Activated naive CD8-positive, alpha-beta T cell treated with anti-CD3 and anti-CD28 coated beads for 36 hours (primary cell): Measurements from ENCODE around the gene SH3BP1. TPM values are rescaled to one million over a fixed set of nuclear protein-coding genes. Genes with fewer than 3 reads are reported as not detected.
A peak's percentile ranks its signal among the peaks of the same experiment; 100 is the strongest.

Experiments used
- DNase-seq: peaks from one replicate; pipeline ENCODE4 v3.0.0; 2021
- H3K27ac Mint-ChIP-seq: one replicate; pipeline ENCODE4 v1.8.0; 2022; ENCODE audit warnings: mild to moderate bottlenecking, moderate library complexity, mixed read lengths
- H3K27me3 Mint-ChIP-seq: one replicate; pipeline ENCODE4 v1.8.0; 2022; ENCODE audit warnings: mild to moderate bottlenecking, mixed read lengths
- H3K36me3 Mint-ChIP-seq: one replicate; pipeline ENCODE4 v1.8.0; 2021; ENCODE audit warnings: mild to moderate bottlenecking, mixed read lengths
- H3K4me1 Mint-ChIP-seq: one replicate; pipeline ENCODE4 v1.8.0; 2021; ENCODE audit warnings: mixed read lengths
- H3K4me3 Mint-ChIP-seq: one replicate; pipeline ENCODE4 v1.8.0; 2022; ENCODE audit warnings: mild to moderate bottlenecking, moderate library complexity, mixed read lengths
- H3K9me3 Mint-ChIP-seq: one replicate; pipeline ENCODE4 v1.8.0; 2022; ENCODE audit warnings: mixed read lengths
- total RNA-seq, 2 experiments: library from RNA; stranded (reverse); gene quantifications; one replicate each; pipeline ENCODE4 v1.2.3, GENCODE V29; 2021

Gene SH3BP1
- total RNA-seq, 2 experiments from 2014 or later: 90.8 to 103 TPM

- H3K4me3 Mint-ChIP-seq: no peak overlapping the region
- no peaks in the 10 kb centered on the region for H3K27me3 Mint-ChIP-seq
- H3K36me3 Mint-ChIP-seq: peaks cover 8% of the 10 kb centered on the region
- H3K4me1 Mint-ChIP-seq: peaks cover 71% of the 10 kb centered on the region
- DNase-seq: no peak
- H3K27ac Mint-ChIP-seq: peak overlapping the region; percentile 92
- H3K9me3 Mint-ChIP-seq: no peaks in the 10 kb centered on the region
These were observed 4.3 kb upstream of the SH3BP1 start for GRCh38 chr22:37635157-37635556.

- no peak for DNase-seq
- Mint-ChIP-seq H3K27ac (peak overlapping the region; percentile 77), H3K27me3 (no peaks in the 10 kb centered on the region), H3K4me1 (peaks cover 70% of the 10 kb centered on the region), H3K9me3 (no peaks in the 10 kb centered on the region), H3K4me3 (no peak overlapping the region), H3K36me3 (peaks cover 10% of the 10 kb centered on the region)
These were observed 3.1 kb upstream of the SH3BP1 start for GRCh38 chr22:37636186-37636948.

- peaks cover 6% of the 10 kb centered on the region for H3K36me3 Mint-ChIP-seq
- H3K4me1 Mint-ChIP-seq: peaks cover 70% of the 10 kb centered on the region
- peak overlapping the region; percentile 77 for H3K27ac Mint-ChIP-seq
- DNase-seq: no peak
- no peaks in the 10 kb centered on the region for H3K9me3 Mint-ChIP-seq
- H3K4me3 Mint-ChIP-seq: no peak overlapping the region
- H3K27me3 Mint-ChIP-seq: no peaks in the 10 kb centered on the region
These were observed 2.6 kb upstream of the SH3BP1 start for GRCh38 chr22:37636949-37637273.

- H3K9me3 Mint-ChIP-seq: no peaks in the 10 kb centered on the region
- peak overlapping the region; percentile 100 for H3K4me3 Mint-ChIP-seq
- peak; percentile 37 for DNase-seq
- H3K4me1 Mint-ChIP-seq: peaks cover 68% of the 10 kb centered on the region
- peak overlapping the region; percentile 63 for H3K27ac Mint-ChIP-seq
- H3K27me3 Mint-ChIP-seq: no peaks in the 10 kb centered on the region
- H3K36me3 Mint-ChIP-seq: peaks cover 8% of the 10 kb centered on the region
These were observed 939 bp upstream of the SH3BP1 start for GRCh38 chr22:37638391-37639069.

GRCh38 chr22:37639771-37640590, 512 bp downstream of the SH3BP1 start:
- peak; percentile 46 for DNase-seq
- Mint-ChIP-seq H3K27ac (peak overlapping the region; percentile 98), H3K9me3 (no peaks in the 10 kb centered on the region), H3K4me3 (peak overlapping the region; percentile 100), H3K27me3 (no peaks in the 10 kb centered on the region), H3K4me1 (peaks cover 58% of the 10 kb centered on the region), H3K36me3 (peaks cover 17% of the 10 kb centered on the region)

- Mint-ChIP-seq H3K9me3 (no peaks in the 10 kb centered on the region), H3K4me3 (peak overlapping the region; percentile 100), H3K4me1 (peaks cover 51% of the 10 kb centered on the region), H3K36me3 (peaks cover 18% of the 10 kb centered on the region), H3K27ac (peak overlapping the region; percentile 98), H3K27me3 (no peaks in the 10 kb centered on the region)
- no peak for DNase-seq
These were observed 1.4 kb downstream of the SH3BP1 start for GRCh38 chr22:37640591-37641560.

- no peaks in the 10 kb centered on the region for H3K9me3 Mint-ChIP-seq
These were observed 2.1 kb downstream of the SH3BP1 start for GRCh38 chr22:37641561-37641949.

GRCh38 chr22:37643225-37643847, 3.9 kb downstream of the SH3BP1 start:
- Mint-ChIP-seq H3K9me3 (no peaks in the 10 kb centered on the region), H3K27me3 (no peaks in the 10 kb centered on the region), H3K4me1 (peaks cover 28% of the 10 kb centered on the region), H3K4me3 (peak overlapping the region; percentile 42), H3K27ac (peak overlapping the region; percentile 72), H3K36me3 (peaks cover 17% of the 10 kb centered on the region)
- DNase-seq: peak; percentile 85

More at GRCh38 chr22:37641561-37641949, 2.1 kb downstream of the SH3BP1 start:
- no peaks in the 10 kb centered on the region for H3K27me3 Mint-ChIP-seq
- H3K27ac Mint-ChIP-seq: no peak overlapping the region
- no peak for DNase-seq
- peaks cover 46% of the 10 kb centered on the region for H3K4me1 Mint-ChIP-seq
- peak overlapping the region; percentile 100 for H3K4me3 Mint-ChIP-seq
- peaks cover 16% of the 10 kb centered on the region for H3K36me3 Mint-ChIP-seq

GRCh38 chr22:37647317-37647716, 7.8 kb downstream of the SH3BP1 start:
- H3K4me1 Mint-ChIP-seq: peaks cover 15% of the 10 kb centered on the region
- DNase-seq: no peak
- no peak overlapping the region for H3K4me3 Mint-ChIP-seq
- H3K27me3 Mint-ChIP-seq: no peaks in the 10 kb centered on the region
- peaks cover 29% of the 10 kb centered on the region for H3K36me3 Mint-ChIP-seq
- no peaks in the 10 kb centered on the region for H3K9me3 Mint-ChIP-seq
- H3K27ac Mint-ChIP-seq: no peak overlapping the region

GRCh38 chr22:37647928-37648327, 8.5 kb downstream of the SH3BP1 start:
- peaks cover 12% of the 10 kb centered on the region for H3K4me1 Mint-ChIP-seq

GRCh38 chr22:37650463-37651136, 11.1 kb downstream of the SH3BP1 start:
- no peak overlapping the region for H3K4me3 Mint-ChIP-seq
- H3K4me1 Mint-ChIP-seq: peaks cover 4% of the 10 kb centered on the region
- no peaks in the 10 kb centered on the region for H3K9me3 Mint-ChIP-seq
- H3K27ac Mint-ChIP-seq: no peak overlapping the region
- no peaks in the 10 kb centered on the region for H3K27me3 Mint-ChIP-seq
- DNase-seq: no peak
- peaks cover 21% of the 10 kb centered on the region for H3K36me3 Mint-ChIP-seq

More at GRCh38 chr22:37647928-37648327, 8.5 kb downstream of the SH3BP1 start:
- H3K27me3 Mint-ChIP-seq: no peaks in the 10 kb centered on the region
- no peak overlapping the region for H3K4me3 Mint-ChIP-seq
- H3K9me3 Mint-ChIP-seq: no peaks in the 10 kb centered on the region
- peaks cover 34% of the 10 kb centered on the region for H3K36me3 Mint-ChIP-seq
- DNase-seq: no peak
- no peak overlapping the region for H3K27ac Mint-ChIP-seq

- Mint-ChIP-seq H3K36me3 (peaks cover 17% of the 10 kb centered on the region), H3K4me3 (no peak overlapping the region), H3K27ac (no peak overlapping the region)
These were observed 15.2 kb downstream of the SH3BP1 start for GRCh38 chr22:37654563-37655251.

GRCh38 chr22:37655252-37655563, 15.7 kb downstream of the SH3BP1 start:
- DNase-seq: no peak
- no peaks in the 10 kb centered on the region for H3K9me3 Mint-ChIP-seq
- H3K4me1 Mint-ChIP-seq: peaks cover 13% of the 10 kb centered on the region
- H3K36me3 Mint-ChIP-seq: peaks cover 17% of the 10 kb centered on the region
- no peak overlapping the region for H3K4me3 Mint-ChIP-seq
- H3K27ac Mint-ChIP-seq: no peak overlapping the region
- H3K27me3 Mint-ChIP-seq: no peaks in the 10 kb centered on the region

More at GRCh38 chr22:37654563-37655251, 15.2 kb downstream of the SH3BP1 start:
- H3K4me1 Mint-ChIP-seq: peaks cover 10% of the 10 kb centered on the region
- DNase-seq: no peak
- H3K27me3 Mint-ChIP-seq: no peaks in the 10 kb centered on the region
- H3K9me3 Mint-ChIP-seq: no peaks in the 10 kb centered on the region
